GM13976 (cell line): ENCODE measurements around the gene SORBS1.

ENCODE experiments used
- DNase-seq: peaks from one replicate; pipeline ENCODE4 v3.0.0; 2012; ENCODE audit warnings: low spot score
- in situ Hi-C: fragments of 300-500 bp; cut with MboI; formaldehyde crosslinking; loops from one replicate; pipeline ENCODE4 v1.12.0; 2022; ENCODE audit warnings: low sequenced_read_pairs, mixed read lengths, inconsistent platforms; ENCODE audit not compliant: unreplicated experiment
- TF ChIP-seq, protein P1 (sequence below): IDR thresholded peaks from 2 replicates; pipeline ENCODE4 v1.5.1; 2012; ENCODE audit warnings: borderline replicate concordance, mild to moderate bottlenecking; ENCODE audit not compliant: insufficient read depth; ENCODE audit errors: extremely low read depth, missing control alignments, control extremely low read depth

SORBS1 gene

GRCh38 chr10:95327367-95327766 is 233.8 kb downstream of the SORBS1 start:
- in situ Hi-C loops = no loop called here
- TF ChIP-seq, protein P1, sequence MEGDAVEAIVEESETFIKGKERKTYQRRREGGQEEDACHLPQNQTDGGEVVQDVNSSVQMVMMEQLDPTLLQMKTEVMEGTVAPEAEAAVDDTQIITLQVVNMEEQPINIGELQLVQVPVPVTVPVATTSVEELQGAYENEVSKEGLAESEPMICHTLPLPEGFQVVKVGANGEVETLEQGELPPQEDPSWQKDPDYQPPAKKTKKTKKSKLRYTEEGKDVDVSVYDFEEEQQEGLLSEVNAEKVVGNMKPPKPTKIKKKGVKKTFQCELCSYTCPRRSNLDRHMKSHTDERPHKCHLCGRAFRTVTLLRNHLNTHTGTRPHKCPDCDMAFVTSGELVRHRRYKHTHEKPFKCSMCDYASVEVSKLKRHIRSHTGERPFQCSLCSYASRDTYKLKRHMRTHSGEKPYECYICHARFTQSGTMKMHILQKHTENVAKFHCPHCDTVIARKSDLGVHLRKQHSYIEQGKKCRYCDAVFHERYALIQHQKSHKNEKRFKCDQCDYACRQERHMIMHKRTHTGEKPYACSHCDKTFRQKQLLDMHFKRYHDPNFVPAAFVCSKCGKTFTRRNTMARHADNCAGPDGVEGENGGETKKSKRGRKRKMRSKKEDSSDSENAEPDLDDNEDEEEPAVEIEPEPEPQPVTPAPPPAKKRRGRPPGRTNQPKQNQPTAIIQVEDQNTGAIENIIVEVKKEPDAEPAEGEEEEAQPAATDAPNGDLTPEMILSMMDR = no peak
- DNase-seq = no peak

DNA sequence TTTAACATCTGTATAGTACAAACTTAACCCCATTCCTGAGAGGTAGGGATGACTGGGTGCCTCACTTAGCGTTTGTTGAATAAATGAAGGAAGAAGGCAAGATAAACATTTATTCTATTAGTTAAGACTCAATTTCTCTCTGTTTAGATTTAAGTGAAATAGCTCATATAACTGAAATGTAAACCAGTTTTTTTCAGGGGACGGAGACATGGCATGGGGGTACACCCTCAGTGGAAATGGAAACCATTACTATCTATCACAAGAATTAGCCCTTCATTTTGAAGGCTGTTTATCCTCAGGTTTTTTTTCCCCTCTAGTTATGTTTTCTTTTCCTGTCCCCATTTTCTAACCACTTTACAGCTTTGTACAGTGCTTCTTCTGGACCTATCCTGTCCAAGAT is 234.8 kb downstream of the SORBS1 start:
- no peak for DNase-seq
- TF ChIP-seq, protein P1 = no peak
- in situ Hi-C loops = no loop called here

- no peak for DNase-seq
- TF ChIP-seq, protein P1 = no peak
- in situ Hi-C loops = no loop called here
Observed at GRCh38 chr10:95325863-95326262, 235.3 kb downstream of the SORBS1 start.

- in situ Hi-C loops = no loop called here
- DNase-seq = no peak
- TF ChIP-seq, protein P1 = no peak
Observed at GRCh38 chr10:95324436-95325268, 236.5 kb downstream of the SORBS1 start.

- in situ Hi-C loops = no loop called here
- DNase-seq = no peak
- TF ChIP-seq, protein P1 = no peak
Observed at GRCh38 chr10:95321554-95322301, 239.4 kb downstream of the SORBS1 start.

GRCh38 chr10:95319239-95319638 is 241.9 kb downstream of the SORBS1 start:
- TF ChIP-seq, protein P1 = no peak
- in situ Hi-C loops = no loop called here
- DNase-seq = no peak
